Neural progenitor cell (in vitro differentiated cells): ENCODE data around the gene IARS2. TPM values are rescaled to one million over a fixed set of nuclear protein-coding genes. Genes with fewer than 3 reads are reported as not detected.

ENCODE experiments used
- DNase-seq: peaks from one replicate; pipeline ENCODE4 v3.0.0-alpha.2; 2016; ENCODE audit warnings: low spot score
- H2AFZ ChIP-seq: fragments of 200-600 bp; sonication (generic); replicated peaks from 2 replicates; pipeline ENCODE4 v1.6.1; 2016; ENCODE audit warnings: antibody characterized with exemption
- H3F3A ChIP-seq: fragments of 200-600 bp; sonication (generic); 2 replicates; pipeline ENCODE4 v1.6.1; 2016; ENCODE audit warnings: antibody characterized with exemption, low read depth
- H3K27ac ChIP-seq: fragments of 200-600 bp; sonication (generic); 2 replicates; pipeline ENCODE4 v1.5.1; 2016; ENCODE audit warnings: mild to moderate bottlenecking
- H3K27me3 ChIP-seq: fragments of 200-600 bp; sonication (generic); 2 replicates; pipeline ENCODE4 v1.6.1; 2016; ENCODE audit warnings: mild to moderate bottlenecking, moderate library complexity
- H3K36me3 ChIP-seq: fragments of 200-600 bp; sonication (generic); 2 replicates; pipeline ENCODE4 v1.5.1; 2016
- H3K4me1 ChIP-seq: fragments of 200-600 bp; sonication (generic); 2 replicates; pipeline ENCODE4 v1.6.1; 2016; ENCODE audit warnings: mixed run types
- H3K4me2 ChIP-seq: fragments of 200-600 bp; sonication (generic); 2 replicates; pipeline ENCODE4 v1.6.1; 2016
- H3K4me3 ChIP-seq: fragments of 200-600 bp; sonication (generic); 2 replicates; pipeline ENCODE4 v1.5.1; 2016
- H3K79me2 ChIP-seq: fragments of 200-600 bp; sonication (generic); 2 replicates; pipeline ENCODE4 v1.6.1; 2016; ENCODE audit warnings: low read depth
- H3K9ac ChIP-seq: fragments of 200-600 bp; sonication (generic); 2 replicates; pipeline ENCODE4 v1.6.1; 2016
- H3K9me3 ChIP-seq: fragments of 200-600 bp; sonication (generic); 2 replicates; pipeline ENCODE4 v1.5.1; 2016; ENCODE audit warnings: low read depth
- H4K20me1 ChIP-seq: fragments of 200-600 bp; sonication (generic); 2 replicates; pipeline ENCODE4 v1.6.1; 2016; ENCODE audit warnings: low read depth
- H3K27ac Mint-ChIP-seq: 3 replicates; pipeline ENCODE4 v1.8.0; 2021; ENCODE audit warnings: mixed read lengths
- H3K27me3 Mint-ChIP-seq: 2 replicates; pipeline ENCODE4 v1.8.0; 2022; ENCODE audit warnings: low read depth, mild to moderate bottlenecking, inconsistent platforms, moderate library complexity, mixed read lengths; ENCODE audit not compliant: insufficient read depth
- H3K36me3 Mint-ChIP-seq: 3 replicates; pipeline ENCODE4 v1.8.0; 2021; ENCODE audit warnings: mixed read lengths
- H3K4me1 Mint-ChIP-seq: 3 replicates; pipeline ENCODE4 v1.8.0; 2021; ENCODE audit warnings: mixed read lengths
- H3K4me3 Mint-ChIP-seq: 3 replicates; pipeline ENCODE4 v1.8.0; 2021; ENCODE audit warnings: mild to moderate bottlenecking, moderate library complexity, mixed read lengths
- H3K9me3 Mint-ChIP-seq: 3 replicates; pipeline ENCODE4 v1.8.0; 2020; ENCODE audit warnings: mixed read lengths
- CTCF ChIP-seq: fragments of 200-600 bp; sonication (generic); IDR thresholded peaks from 2 replicates; pipeline ENCODE4 v1.5.1; 2017; ENCODE audit warnings: antibody characterized with exemption, mild to moderate bottlenecking
- EZH2 ChIP-seq: fragments of 200-600 bp; sonication (generic); IDR thresholded peaks from 2 replicates; pipeline ENCODE4 v1.6.1; 2017; ENCODE audit warnings: antibody characterized with exemption, mild to moderate bottlenecking, moderate library complexity
- EZH2phosphoT487 ChIP-seq: fragments of 200-600 bp; sonication (generic); IDR thresholded peaks from 2 replicates; pipeline ENCODE4 v1.6.1; 2017; ENCODE audit warnings: antibody characterized with exemption
- total RNA-seq: library from RNA; depleted of rRNA; stranded (reverse); fragments of >200 nt; gene quantifications from 2 replicates; pipeline ENCODE4 v1.2.3, GENCODE V29; 2015; ENCODE audit warnings: low replicate concordance

Gene IARS2
- total RNA-seq, 1 donor from 2014 or later = 100 TPM

DNA sequence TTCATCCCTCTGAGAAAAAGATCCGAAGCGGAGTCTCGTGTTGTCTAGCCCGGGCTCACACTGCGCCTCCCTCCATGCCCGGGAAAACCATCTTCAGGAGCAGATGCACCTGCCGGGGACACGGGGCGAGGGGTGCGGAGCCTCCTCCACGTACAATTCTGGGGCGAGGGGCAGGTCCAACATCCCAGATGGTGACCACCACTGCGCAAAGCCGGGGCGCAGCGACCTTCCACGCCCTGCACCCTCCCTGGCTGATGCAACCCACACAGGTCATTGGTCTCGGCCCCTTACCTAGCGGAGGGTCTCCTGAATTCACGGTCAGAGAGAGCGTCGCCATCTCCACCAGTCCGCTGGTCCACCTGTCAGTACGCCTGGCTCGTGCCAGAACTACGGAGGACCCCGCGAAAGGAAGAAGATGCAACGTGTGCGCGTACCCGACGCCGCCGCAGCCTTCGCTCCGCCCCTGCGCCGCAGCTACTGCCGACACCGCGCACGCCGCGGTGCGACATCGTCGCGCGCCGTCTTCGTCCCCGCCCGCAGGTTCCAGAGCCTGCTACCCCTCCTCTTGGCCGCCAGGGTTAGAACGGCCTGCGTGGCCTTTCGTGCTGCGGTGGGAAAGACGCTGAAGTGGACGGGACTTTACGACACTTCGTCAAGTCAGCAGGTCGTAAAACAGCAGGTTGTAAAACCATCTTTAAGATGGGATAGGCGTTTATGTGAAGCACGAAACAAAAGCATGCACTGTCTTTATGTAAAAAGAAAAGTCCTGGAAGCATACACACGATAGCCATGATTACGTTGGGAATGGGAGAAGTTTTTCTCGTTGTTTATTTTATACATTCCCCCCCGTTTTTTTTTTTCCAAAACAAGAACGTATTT, 47.6 kb upstream of the IARS2 start, which contains the start of gene EPRS1:
Gene EPRS1, minus strand, starts transcription at position 454 of the 879 bp plus-strand sequence. Its CDS starts 117 bp downstream, at position 337.
- Histone ChIP-seq H3K4me2 (peak within 1 kb of the TSS; percentile 93), H3K27ac (peak within 1 kb of the TSS; percentile 63), H3K36me3 (no peaks in the 10 kb centered on the region), H3K79me2 (peaks cover 45% of the 10 kb centered on the region), H3K4me3 (peak within 1 kb of the TSS; percentile 91), H3F3A (peaks cover 12% of the 10 kb centered on the region), H3K9me3 (no peaks in the 10 kb centered on the region), H2AFZ (peak within 1 kb of the TSS; percentile 94), H3K4me1 (peaks cover 3% of the 10 kb centered on the region), H4K20me1 (no peaks in the 10 kb centered on the region), H3K9ac (peak within 1 kb of the TSS; percentile 68), H3K27me3 (no peaks in the 10 kb centered on the region)
- TF ChIP-seq EZH2 (no peak), CTCF (peak; percentile 64)
- Mint-ChIP-seq H3K27me3 (peaks cover 5% of the 10 kb centered on the region), H3K36me3 (no peaks in the 10 kb centered on the region), H3K4me3 (peak within 1 kb of the TSS; percentile 91), H3K4me1 (peaks cover 9% of the 10 kb centered on the region), H3K27ac (peak within 1 kb of the TSS; percentile 87), H3K9me3 (no peaks in the 10 kb centered on the region)
- DNase-seq = peak; percentile 98

DNA sequence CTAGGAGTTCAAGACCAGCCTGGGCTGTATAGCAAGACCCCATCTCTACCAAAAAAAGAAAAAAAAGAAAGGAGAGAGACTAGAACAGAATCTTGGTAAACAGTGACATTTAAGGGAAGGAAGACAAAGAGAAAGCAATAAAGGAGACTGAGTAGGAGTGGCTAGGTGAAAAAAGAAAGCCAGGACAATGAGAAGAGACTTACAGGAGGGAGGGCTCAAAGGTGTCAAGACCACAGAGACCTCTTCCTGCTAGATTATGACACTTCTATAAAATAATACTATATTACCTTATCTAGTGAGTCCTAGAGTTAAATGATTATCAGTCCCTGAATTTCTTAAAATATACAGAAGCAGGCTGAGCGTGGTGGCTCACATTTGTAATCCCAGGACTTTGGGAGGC, 37.6 kb upstream of the IARS2 start:
- Mint-ChIP-seq H3K27me3 (peaks cover 5% of the 10 kb centered on the region), H3K36me3 (no peaks in the 10 kb centered on the region), H3K4me1 (no peaks in the 10 kb centered on the region), H3K4me3 (no peak overlapping the region), H3K9me3 (no peaks in the 10 kb centered on the region), H3K27ac (no peak overlapping the region)
- no peaks in the 10 kb centered on the region for H3K79me2 ChIP-seq
- no peak overlapping the region for H3K9ac ChIP-seq
- H3K4me1 ChIP-seq = peaks cover 9% of the 10 kb centered on the region
- H3K4me3 ChIP-seq = no peak overlapping the region
- H2AFZ ChIP-seq = no peak overlapping the region
- no peak overlapping the region for H3K27ac ChIP-seq
- no peak for DNase-seq
- H4K20me1 ChIP-seq = peaks cover 4% of the 10 kb centered on the region
- TF ChIP-seq EZH2phosphoT487 (no peak), CTCF (no peak), EZH2 (no peak)
- H3K27me3 ChIP-seq = no peaks in the 10 kb centered on the region
- H3K9me3 ChIP-seq = no peaks in the 10 kb centered on the region
- H3K4me2 ChIP-seq = no peak overlapping the region
- no peaks in the 10 kb centered on the region for H3K36me3 ChIP-seq
- no peaks in the 10 kb centered on the region for H3F3A ChIP-seq

DNA sequence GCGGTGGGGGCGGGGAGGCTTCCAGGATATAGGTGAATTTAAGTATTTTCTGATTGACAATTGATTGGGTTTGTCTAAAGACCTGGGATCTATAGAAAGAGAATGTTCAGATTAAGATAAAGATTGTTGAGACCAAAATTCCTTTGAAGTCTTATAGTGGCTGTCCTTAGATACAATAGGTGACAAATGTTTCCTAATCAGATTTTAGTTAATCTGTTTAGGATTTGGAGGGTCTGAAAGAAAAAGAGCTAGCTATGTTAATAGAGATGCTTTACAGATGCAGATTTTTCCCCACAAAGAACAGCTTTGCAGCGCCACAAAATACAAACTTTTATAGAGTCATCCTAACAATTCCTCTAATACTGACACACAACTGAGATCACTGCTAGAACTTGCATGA, 33.1 kb upstream of the IARS2 start:
- no peak overlapping the region for H3K27ac ChIP-seq
- H3K4me1 ChIP-seq = peaks cover 9% of the 10 kb centered on the region
- no peaks in the 10 kb centered on the region for H3K4me1 Mint-ChIP-seq
- H2AFZ ChIP-seq = no peak overlapping the region
- no peaks in the 10 kb centered on the region for H3K27me3 Mint-ChIP-seq
- peaks cover 14% of the 10 kb centered on the region for H3K36me3 Mint-ChIP-seq
- no peak for DNase-seq
- peaks cover 4% of the 10 kb centered on the region for H4K20me1 ChIP-seq
- no peaks in the 10 kb centered on the region for H3K27me3 ChIP-seq
- no peaks in the 10 kb centered on the region for H3K79me2 ChIP-seq
- H3K4me3 Mint-ChIP-seq = no peak overlapping the region
- H3K9me3 ChIP-seq = no peaks in the 10 kb centered on the region
- H3K4me2 ChIP-seq = no peak overlapping the region
- H3K27ac Mint-ChIP-seq = no peak overlapping the region
- TF ChIP-seq EZH2phosphoT487 (no peak), CTCF (no peak), EZH2 (no peak)
- H3K9me3 Mint-ChIP-seq = no peaks in the 10 kb centered on the region
- H3K4me3 ChIP-seq = no peak overlapping the region
- peaks cover 3% of the 10 kb centered on the region for H3F3A ChIP-seq
- no peak overlapping the region for H3K9ac ChIP-seq
- peaks cover under 1% of the 10 kb centered on the region for H3K36me3 ChIP-seq
